RWPE1 (cell line): Measurements from ENCODE around the gene OR5K2.

ENCODE experiments used
- CTCF ChIA-PET: fragments of 350-600 bp; sonication (Branson Sonifier 250); formaldehyde crosslinking; extraction: SDS; loops from one replicate; lab custom pipeline; 2021; lab: Yijun Ruan, JAX
- POLR2A ChIA-PET: fragments of 400-600 bp; formaldehyde crosslinking; extraction: SDS; loops from one replicate; lab custom pipeline; 2020; ENCODE audit warnings: antibody characterized with exemption; ENCODE audit not compliant: low non-redundant PET; lab: Yijun Ruan, JAX
- DNase-seq: peaks from one replicate; pipeline ENCODE4 v3.0.0; 2012; ENCODE audit warnings: low spot score
- H3K27ac ChIP-seq: fragments of 450-650 bp; 2 replicates; pipeline ENCODE4 v1.5.1; 2017
- TF ChIP-seq, protein P1 (sequence below): fragments of 450-650 bp; conservative IDR thresholded peaks from 2 replicates; pipeline ENCODE4 v1.5.1; 2017; ENCODE audit warnings: low read depth, mild to moderate bottlenecking

OR5K2 gene

DNA sequence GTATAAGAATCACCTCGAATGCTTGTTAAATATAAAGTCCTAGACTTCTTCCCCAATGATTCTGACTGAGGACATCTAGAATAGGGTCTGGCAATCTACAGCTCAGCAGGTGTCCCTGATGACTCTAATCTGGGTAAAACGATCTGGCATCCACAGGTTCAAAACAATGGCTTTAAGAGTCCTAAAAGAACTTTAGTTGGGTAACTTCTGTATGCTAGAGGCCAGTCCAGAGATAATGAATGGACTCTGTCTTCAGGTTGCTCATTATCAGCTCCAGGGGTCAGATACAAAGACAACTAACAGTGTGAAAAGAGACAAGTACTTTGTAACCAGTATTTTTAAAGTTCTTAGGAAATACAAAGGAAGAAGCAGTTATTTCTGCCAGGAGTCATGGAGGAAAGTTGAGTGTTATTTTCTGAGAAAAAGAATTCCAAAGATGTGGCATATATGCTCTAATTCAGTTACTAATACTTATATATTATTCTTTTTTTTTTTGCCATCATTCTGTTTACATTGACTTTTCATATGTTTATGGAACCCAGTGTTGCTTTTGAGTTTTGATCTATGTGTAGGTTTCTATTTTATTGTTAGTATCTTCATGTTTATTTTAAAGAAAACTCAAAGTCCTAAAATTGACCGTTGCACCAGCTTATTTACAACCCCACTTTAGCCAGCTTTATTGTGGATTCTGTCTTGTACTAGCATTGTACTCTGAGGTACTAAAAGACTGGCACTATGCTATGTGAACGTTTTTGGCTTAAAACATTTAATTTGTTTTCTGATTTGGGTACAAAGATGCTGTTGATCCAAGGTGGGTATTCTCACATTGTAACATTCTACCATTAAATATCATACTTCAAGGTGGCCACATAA is 31.2 kb downstream of the OR5K2 start:
- DNase-seq = no peak
- CTCF ChIA-PET = interaction anchor here (0.7 kb wide), 1 partner anchor 17 kb away, joined by 3 read pairs; no protein-coding TSS in a partner anchor
- no peak overlapping the region for H3K27ac ChIP-seq
- TF ChIP-seq, protein P1, sequence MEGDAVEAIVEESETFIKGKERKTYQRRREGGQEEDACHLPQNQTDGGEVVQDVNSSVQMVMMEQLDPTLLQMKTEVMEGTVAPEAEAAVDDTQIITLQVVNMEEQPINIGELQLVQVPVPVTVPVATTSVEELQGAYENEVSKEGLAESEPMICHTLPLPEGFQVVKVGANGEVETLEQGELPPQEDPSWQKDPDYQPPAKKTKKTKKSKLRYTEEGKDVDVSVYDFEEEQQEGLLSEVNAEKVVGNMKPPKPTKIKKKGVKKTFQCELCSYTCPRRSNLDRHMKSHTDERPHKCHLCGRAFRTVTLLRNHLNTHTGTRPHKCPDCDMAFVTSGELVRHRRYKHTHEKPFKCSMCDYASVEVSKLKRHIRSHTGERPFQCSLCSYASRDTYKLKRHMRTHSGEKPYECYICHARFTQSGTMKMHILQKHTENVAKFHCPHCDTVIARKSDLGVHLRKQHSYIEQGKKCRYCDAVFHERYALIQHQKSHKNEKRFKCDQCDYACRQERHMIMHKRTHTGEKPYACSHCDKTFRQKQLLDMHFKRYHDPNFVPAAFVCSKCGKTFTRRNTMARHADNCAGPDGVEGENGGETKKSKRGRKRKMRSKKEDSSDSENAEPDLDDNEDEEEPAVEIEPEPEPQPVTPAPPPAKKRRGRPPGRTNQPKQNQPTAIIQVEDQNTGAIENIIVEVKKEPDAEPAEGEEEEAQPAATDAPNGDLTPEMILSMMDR = no peak
- POLR2A ChIA-PET = no interaction called here

- TF ChIP-seq, protein P1 = no peak
- no peak for DNase-seq
- CTCF ChIA-PET = no interaction called here
- POLR2A ChIA-PET = no interaction called here
- no peak overlapping the region for H3K27ac ChIP-seq
Measured at GRCh38 chr3:98529856-98530459, 32.5 kb downstream of the OR5K2 start.

DNA sequence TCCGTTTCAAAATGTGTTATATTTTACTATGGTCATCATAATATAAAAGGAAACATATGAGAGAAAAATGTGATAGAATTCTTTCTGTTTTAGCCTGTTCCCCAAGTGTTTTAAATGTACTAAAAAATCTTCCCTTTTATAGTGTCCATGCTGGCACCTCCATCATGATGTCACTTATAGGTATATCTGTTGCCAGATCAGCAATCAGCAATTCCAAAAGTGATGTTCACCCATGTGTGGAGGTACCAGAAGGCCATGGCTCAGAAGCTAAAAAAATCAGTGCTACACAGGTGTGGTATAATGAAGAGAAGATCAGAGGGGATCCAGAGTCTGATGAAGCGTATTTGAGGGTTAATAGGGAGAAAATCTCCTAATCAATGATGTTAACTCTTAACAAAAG is 33.2 kb downstream of the OR5K2 start:
- CTCF ChIA-PET = no interaction called here
- TF ChIP-seq, protein P1 = no peak
- no peak overlapping the region for H3K27ac ChIP-seq
- POLR2A ChIA-PET = no interaction called here
- DNase-seq = no peak

GRCh38 chr3:98531622-98532274 is 34.3 kb downstream of the OR5K2 start, which contains the start of gene GPR15:
Gene GPR15 (plus strand): TSS chr3:98531978. CDS start chr3:98532034, 56 bp downstream.
- DNase-seq = no peak
- TF ChIP-seq, protein P1 = no peak
- H3K27ac ChIP-seq = no peak within 1 kb of the TSS
- CTCF ChIA-PET = interaction anchor here (0.6 kb wide), 1 partner anchor 581 kb away, joined by 6 read pairs; no protein-coding TSS in a partner anchor
- POLR2A ChIA-PET = no interaction called here

- no peak for DNase-seq
- CTCF ChIA-PET = interaction anchor here (0.6 kb wide), 1 partner anchor 582 kb away, joined by 6 read pairs; no protein-coding TSS in a partner anchor
- POLR2A ChIA-PET = no interaction called here
- H3K27ac ChIP-seq = no peak overlapping the region
- TF ChIP-seq, protein P1 = no peak
Measured at GRCh38 chr3:98532275-98532637, 34.8 kb downstream of the OR5K2 start.
